HCT116 (cell line): ENCODE measurements around the gene OSBPL10. TPM values are rescaled to one million over a fixed set of nuclear protein-coding genes. Genes with fewer than 3 reads are reported as not detected.

Experiments
- ATAC-seq: fragments of 200-7000 bp; cut with Tn5 transposase; 2 replicates; pipeline ENCODE4 v1.9.1; 2020; ENCODE audit warnings: mild to moderate bottlenecking, moderate library complexity
- BruUV-seq: library from RNA; stranded (reverse); fragments of 400-500 nt; replicated peaks from 2 replicates; lab custom pipeline; 2021; lab: Mats Ljungman, UMichigan
- CTCF ChIA-PET: fragments of 300-600 bp; sonication (Branson Sonifier 250); formaldehyde crosslinking; loops from one replicate; lab custom pipeline; 2021; ENCODE audit warnings: antibody characterized with exemption; lab: Charles Lee
- POLR2A ChIA-PET: fragments of 300-600, 350-600 bp; sonication (Branson Sonifier 250); formaldehyde crosslinking; loops from one replicate; lab custom pipeline; 2021; ENCODE audit warnings: antibody characterized with exemption; lab: Charles Lee
- RAD21 ChIA-PET, 2 experiments: fragments of 300-600 bp; sonication (Branson Sonifier 250); formaldehyde crosslinking; loops; one replicate each; lab custom pipeline; 2023; ENCODE audit warnings: low total read pairs in 2 of 2; ENCODE audit not compliant: uncharacterized antibody in 2 of 2, unreplicated experiment in 2 of 2, low non-redundant PET in 1 of 2; lab: Charles Lee
- DNase-seq: peaks from one replicate; pipeline ENCODE4 v3.0.0-alpha.2; 2010; ENCODE audit warnings: low read depth, low spot score
- H2AFZ ChIP-seq: fragments of 200-600 bp; shearing (Covaris generic), sonication (generic); 2 replicates; pipeline ENCODE4 v1.6.1; 2017; ENCODE audit warnings: low read depth, mixed run types, mixed read lengths, antibody characterized with exemption, low read length; ENCODE audit not compliant: poor library complexity, severe bottlenecking
- H3K27ac ChIP-seq: 2 replicates; pipeline ENCODE4 v1.5.1; 2012; ENCODE audit warnings: low read depth, low read length
- H3K27me3 ChIP-seq: fragments of 200-600 bp; sonication (generic); 2 replicates; pipeline ENCODE4 v1.6.1; 2016; ENCODE audit warnings: mixed run types, low read length, mixed read lengths; ENCODE audit not compliant: insufficient read depth
- H3K36me3 ChIP-seq, 2 experiments: fragments of 200-500 bp in 1 of 2; fragments of 200-600 bp in 1 of 2; sonication (Bioruptor generic) in 1 of 2; sonication (generic) in 1 of 2; 2 replicates each; pipeline versions ENCODE4 v1.5.1 to v1.6.1; 2014 to 2016; ENCODE audit warnings: low read length in 2 of 2, inconsistent platforms in 1 of 2, mixed read lengths in 1 of 2, mixed run types in 1 of 2; ENCODE audit not compliant: insufficient read depth in 2 of 2, control insufficient read depth in 1 of 2
- H3K4me1 ChIP-seq, 2 experiments: fragments of 200-600 bp in 1 of 2; sonication (generic) in 1 of 2; 2 replicates each; pipeline versions ENCODE4 v1.5.1 to v1.6.1; 2012 to 2017; ENCODE audit warnings: low read length in 2 of 2, inconsistent platforms in 1 of 2, mild to moderate bottlenecking in 1 of 2, mixed read lengths in 1 of 2, mixed run types in 1 of 2, moderate library complexity in 1 of 2; ENCODE audit not compliant: insufficient read depth in 2 of 2, control insufficient read depth in 1 of 2
- H3K4me2 ChIP-seq: fragments of 200-600 bp; sonication (generic); 2 replicates; pipeline ENCODE4 v1.6.1; 2017; ENCODE audit warnings: mixed run types, low read length, mixed read lengths
- H3K4me3 ChIP-seq, 2 experiments: fragments of 200-600 bp in 1 of 2; sonication (generic) in 1 of 2; replicated peaks in 1 of 2; 2 replicates each; pipeline ENCODE4 v1.5.1; 2011 to 2016; ENCODE audit warnings: low read length in 2 of 2, control low read depth in 1 of 2, low read depth in 1 of 2, mild to moderate bottlenecking in 1 of 2, mixed read lengths in 1 of 2, mixed run types in 1 of 2
- H3K79me2 ChIP-seq: fragments of 200-600 bp; sonication (generic); 2 replicates; pipeline ENCODE4 v1.6.1; 2017; ENCODE audit warnings: mild to moderate bottlenecking, mixed run types, low read length, moderate library complexity, mixed read lengths; ENCODE audit not compliant: insufficient read depth
- H3K9ac ChIP-seq: fragments of 200-600 bp; sonication (generic); 2 replicates; pipeline ENCODE4 v1.6.1; 2016; ENCODE audit warnings: low read length, mixed read lengths
- H3K9me2 ChIP-seq: fragments of 200-600 bp; sonication (generic), shearing (Covaris generic); 2 replicates; pipeline ENCODE4 v1.6.1; 2017; ENCODE audit warnings: mixed run types, mild to moderate bottlenecking, moderate library complexity; ENCODE audit not compliant: insufficient read depth
- H3K9me3 ChIP-seq, 2 experiments: fragments of 200-500 bp in 1 of 2; fragments of 200-600 bp in 1 of 2; sonication (Bioruptor generic) in 1 of 2; sonication (generic) in 1 of 2; 2 replicates each; pipeline ENCODE4 v1.6.1; 2014 to 2017; ENCODE audit warnings: low read length in 2 of 2, mixed read lengths in 2 of 2, inconsistent platforms in 1 of 2, low read depth in 1 of 2, mild to moderate bottlenecking in 1 of 2, mixed run types in 1 of 2, moderate library complexity in 1 of 2; ENCODE audit not compliant: control insufficient read depth in 1 of 2, insufficient read depth in 1 of 2
- H4K20me1 ChIP-seq: fragments of 200-600 bp; sonication (generic), shearing (Covaris generic); 2 replicates; pipeline ENCODE4 v1.6.1; 2017; ENCODE audit warnings: mixed run types, mild to moderate bottlenecking, moderate library complexity; ENCODE audit not compliant: insufficient read depth
- CEBPB ChIP-seq: IDR thresholded peaks from 2 replicates; pipeline ENCODE4 v1.6.1; 2012; ENCODE audit warnings: low read depth
- CTCF ChIP-seq, 3 experiments: fragments of 200-600 bp in 1 of 3; sonication (generic) in 1 of 3; IDR thresholded peaks in 2 of 3; conservative IDR thresholded peaks in 1 of 3; 2 replicates each; pipeline ENCODE4 v1.5.1; 2012 to 2017; ENCODE audit warnings: low read depth in 2 of 3, low read length in 2 of 3, antibody characterized with exemption in 1 of 3, borderline replicate concordance in 1 of 3, control low read depth in 1 of 3, mild to moderate bottlenecking in 1 of 3, mixed read lengths in 1 of 3, mixed run types in 1 of 3, moderate library complexity in 1 of 3; ENCODE audit not compliant: insufficient read depth in 1 of 3
- EGR1 ChIP-seq: IDR thresholded peaks from 2 replicates; pipeline ENCODE4 v1.6.1; 2012; ENCODE audit warnings: low read depth
- ELF1 ChIP-seq: IDR thresholded peaks from 2 replicates; pipeline ENCODE4 v1.6.1; 2012; ENCODE audit warnings: low read depth, borderline replicate concordance
- EZH2 ChIP-seq: fragments of 200-600 bp; sonication (generic); IDR thresholded peaks from 2 replicates; pipeline ENCODE4 v1.6.1; 2017; ENCODE audit warnings: antibody characterized with exemption, mixed run types
- EZH2phosphoT487 ChIP-seq: fragments of 200-600 bp; IDR thresholded peaks from 2 replicates; pipeline ENCODE4 v1.6.1; 2018; ENCODE audit warnings: antibody characterized with exemption, borderline replicate concordance
- FOSL1 ChIP-seq: IDR thresholded peaks from 2 replicates; pipeline ENCODE4 v1.6.1; 2012; ENCODE audit warnings: low read depth
- MAX ChIP-seq: IDR thresholded peaks from 2 replicates; pipeline ENCODE4 v1.6.1; 2012
- POLR2A ChIP-seq: IDR thresholded peaks from 2 replicates; pipeline ENCODE4 v1.7.0; 2011; ENCODE audit warnings: borderline replicate concordance; ENCODE audit not compliant: insufficient read depth, insufficient read length; ENCODE audit errors: extremely low read depth
- RAD21 ChIP-seq: IDR thresholded peaks from 2 replicates; pipeline ENCODE4 v1.6.1; 2012; ENCODE audit warnings: low read depth, mild to moderate bottlenecking
- REST ChIP-seq: IDR thresholded peaks from 2 replicates; pipeline ENCODE4 v1.6.1; 2012; ENCODE audit warnings: low read depth
- SIN3A ChIP-seq: IDR thresholded peaks from 2 replicates; pipeline ENCODE4 v1.6.1; 2012; ENCODE audit warnings: low read depth
- SP1 ChIP-seq: IDR thresholded peaks from 2 replicates; pipeline ENCODE4 v1.6.1; 2012; ENCODE audit warnings: low read depth
- SRF ChIP-seq: IDR thresholded peaks from 2 replicates; pipeline ENCODE4 v1.6.1; 2012; ENCODE audit warnings: low read depth
- ZFX ChIP-seq: fragments of 450-650 bp; IDR thresholded peaks from 2 replicates; pipeline ENCODE4 v1.6.1; 2017
- ZNF274 ChIP-seq: fragments of 200-500 bp; sonication (Bioruptor generic); IDR thresholded peaks from 2 replicates; pipeline ENCODE4 v1.6.1; 2014; ENCODE audit warnings: mild to moderate bottlenecking, low read depth, low read length, inconsistent platforms
- intact Hi-C: fragments of 100-400 bp; cut with micrococcal nuclease; formaldehyde crosslinking; loops from 2 replicates; pipeline ENCODE4 v1.10.0; 2022
- total RNA-seq: library from RNA; stranded (reverse); gene quantifications from one replicate; pipeline ENCODE4 v1.2.1, GENCODE V29; 2021; ENCODE audit not compliant: unreplicated experiment

Gene OSBPL10
- total RNA-seq, 1 experiment from 2014 or later = 25.8 TPM

- TF ChIP-seq SRF (no peak), RAD21 (no peak), CTCF (IDR thresholded peaks at IDR 0.05 in 2 of 3, conservative IDR thresholded peaks at IDR 0.05 in 1 of 3; ENCODE audit: borderline replicate concordance in 1 of 3, insufficient read depth in 1 of 3, low read depth in 2 of 3, low read length in 2 of 3) (no peak), EGR1 (no peak), POLR2A (no peak), SIN3A (no peak), EZH2phosphoT487 (no peak), ZNF274 (no peak), REST (no peak), SP1 (no peak), FOSL1 (no peak), MAX (no peak), ELF1 (no peak), CEBPB (no peak), ZFX (no peak), EZH2 (no peak)
- ChIA-PET POLR2A (no interaction called here), RAD21 (no interaction called here), CTCF (no interaction called here)
- Histone ChIP-seq H3K9ac (no peak overlapping the region), H3K36me3 (no peaks in the 10 kb centered on the region), H3K4me1 (peaks cover 8 to 17% of the 10 kb centered on the region in 2 experiments; a peak in 3 of 4 replicates), H3K4me2 (no peak overlapping the region), H3K27ac (no peak overlapping the region), H3K4me3 (no peak overlapping the region), H2AFZ (no peak overlapping the region), H3K9me2 (no peaks in the 10 kb centered on the region), H3K27me3 (no peaks in the 10 kb centered on the region), H4K20me1 (peaks cover 3% of the 10 kb centered on the region; the same call in 1 of the 2 replicates), H3K79me2 (peaks cover 7% of the 10 kb centered on the region; the same call in 1 of the 2 replicates), H3K9me3 (no peaks in the 10 kb centered on the region)
- BruUV-seq = no TSS peak
- ATAC-seq (no peak), DNase-seq (no peak)
- intact Hi-C loops = no loop called here
These were observed 44.5 kb downstream of the OSBPL10 start for GRCh38 chr3:31936420-31937060.
